GM12801 (cell line): ENCODE measurements around the gene TAS2R38.

ENCODE experiments used
- CTCF ChIP-seq: IDR thresholded peaks from one replicate; pipeline ENCODE4 v1.5.1; 2011; ENCODE audit warnings: control low read depth; ENCODE audit not compliant: insufficient read length; ENCODE audit errors: extremely low read depth

Gene TAS2R38

GRCh38 chr7:141928845-141929195 lies 44.8 kb downstream of the TAS2R38 start:
- TF ChIP-seq CTCF: no peak

- TF ChIP-seq CTCF: no peak
These were observed 45.3 kb downstream of the TAS2R38 start for GRCh38 chr7:141928146-141928844.
